Caco-2 (cell line): ENCODE data around the gene SF3A2. TPM values are rescaled to one million over a fixed set of nuclear protein-coding genes. Genes with fewer than 3 reads are reported as not detected.

Source experiments
- BruUV-seq: library from RNA; stranded (reverse); fragments of 400-500 nt; replicated peaks from 2 replicates; lab custom pipeline; 2021; lab: Mats Ljungman, UMichigan
- CTCF ChIA-PET: fragments of 300-600 bp; sonication (Branson Sonifier 250); formaldehyde crosslinking; loops from one replicate; lab custom pipeline; 2022; ENCODE audit warnings: antibody characterized with exemption; lab: Charles Lee
- POLR2A ChIA-PET: fragments of 300-600 bp; sonication (Branson Sonifier 250); formaldehyde crosslinking; loops from one replicate; lab custom pipeline; 2022; ENCODE audit warnings: antibody characterized with exemption; lab: Charles Lee
- DNase-seq, 2 experiments: peaks; one replicate each; pipeline versions ENCODE4 v3.0.0 to v3.0.0-alpha.2; 2020 to 2022
- H3K27me3 ChIP-seq: replicated peaks from 2 replicates; pipeline ENCODE4 v1.6.0; 2011; ENCODE audit warnings: low read length; ENCODE audit not compliant: control insufficient read depth, insufficient read depth
- H3K36me3 ChIP-seq: 2 replicates; pipeline ENCODE4 v1.5.1; 2011; ENCODE audit warnings: low read length; ENCODE audit not compliant: control insufficient read depth, insufficient read depth
- H3K4me1 ChIP-seq: fragments of 250-450 bp; sonication (Bioruptor Pico); 2 replicates; pipeline ENCODE4 v1.5.1; 2020; ENCODE audit warnings: mild to moderate bottlenecking
- H3K4me3 ChIP-seq: 2 replicates; pipeline ENCODE4 v1.5.1; 2011; ENCODE audit warnings: low read depth, mild to moderate bottlenecking, control low read depth, low read length
- H3K9me3 ChIP-seq: fragments of 250-450 bp; sonication (Bioruptor Pico); 2 replicates; pipeline ENCODE4 v1.5.1; 2020; ENCODE audit warnings: mild to moderate bottlenecking, moderate library complexity
- H3K27ac Mint-ChIP-seq: one replicate; pipeline ENCODE4 v1.8.0; 2022; ENCODE audit warnings: mixed read lengths; ENCODE audit not compliant: unreplicated experiment
- H3K27me3 Mint-ChIP-seq: one replicate; pipeline ENCODE4 v1.8.0; 2022; ENCODE audit warnings: mixed read lengths; ENCODE audit not compliant: insufficient read depth, unreplicated experiment
- H3K36me3 Mint-ChIP-seq: one replicate; pipeline ENCODE4 v1.8.0; 2022; ENCODE audit warnings: mild to moderate bottlenecking, mixed read lengths; ENCODE audit not compliant: insufficient read depth, unreplicated experiment
- H3K4me1 Mint-ChIP-seq: one replicate; pipeline ENCODE4 v1.8.0; 2022; ENCODE audit warnings: low read depth, mixed read lengths; ENCODE audit not compliant: unreplicated experiment
- H3K4me3 Mint-ChIP-seq: one replicate; pipeline ENCODE4 v1.8.0; 2022; ENCODE audit warnings: mild to moderate bottlenecking, moderate library complexity, mixed read lengths; ENCODE audit not compliant: unreplicated experiment
- H3K9me3 Mint-ChIP-seq: one replicate; pipeline ENCODE4 v1.8.0; 2022; ENCODE audit warnings: mixed read lengths; ENCODE audit not compliant: unreplicated experiment
- CTCF ChIP-seq, 2 experiments: fragments of 200-600 bp in 1 of 2; IDR thresholded peaks; 1 replicate in 1 of 2; 2 replicates in 1 of 2; pipeline versions ENCODE4 v1.5.1 to v1.8.0; 2011 to 2022; ENCODE audit warnings: antibody characterized with exemption in 1 of 2, control low read depth in 1 of 2, inconsistent platforms in 1 of 2, low read depth in 1 of 2, low read length in 1 of 2, mild to moderate bottlenecking in 1 of 2, moderate library complexity in 1 of 2; ENCODE audit not compliant: insufficient read depth in 1 of 2, severe bottlenecking in 1 of 2, unreplicated experiment in 1 of 2
- intact Hi-C: fragments of 100-400 bp; cut with micrococcal nuclease; formaldehyde crosslinking; loops from one replicate; pipeline ENCODE4 v1.10.0; 2022; ENCODE audit not compliant: unreplicated experiment
- total RNA-seq: library from RNA; stranded (reverse); gene quantifications from 2 replicates; pipeline ENCODE4 v1.2.3, GENCODE V29; 2022

Gene SF3A2
- total RNA-seq, 1 experiment from 2014 or later: 129 TPM

- Mint-ChIP-seq H3K9me3 (no peaks in the 10 kb centered on the region), H3K27ac (no peak overlapping the region), H3K4me3 (no peak overlapping the region), H3K4me1 (no peaks in the 10 kb centered on the region), H3K36me3 (peaks cover 41% of the 10 kb centered on the region), H3K27me3 (no peaks in the 10 kb centered on the region)
- Histone ChIP-seq H3K27me3 (no peaks in the 10 kb centered on the region), H3K36me3 (no peaks in the 10 kb centered on the region; the same call in none of the 2 replicates), H3K4me1 (peaks cover under 1% of the 10 kb centered on the region; the same call in 1 of the 2 replicates), H3K4me3 (no peak overlapping the region), H3K9me3 (no peaks in the 10 kb centered on the region)
- ChIA-PET POLR2A (no interaction called here), CTCF (no interaction called here)
- no peak for TF ChIP-seq CTCF (IDR thresholded peaks at IDR 0.05; ENCODE audit: insufficient read depth in 1 of 2, low read depth in 1 of 2, low read length in 1 of 2, severe bottlenecking in 1 of 2, unreplicated experiment in 1 of 2)
- BruUV-seq: no TSS peak
- intact Hi-C loops: no loop called here
- no peak for DNase-seq
Observed at GRCh38 chr19:2191456-2192310, 44.9 kb upstream of the SF3A2 start.

- Histone ChIP-seq H3K4me1 (no peaks in the 10 kb centered on the region), H3K9me3 (no peaks in the 10 kb centered on the region), H3K27me3 (no peaks in the 10 kb centered on the region), H3K36me3 (no peaks in the 10 kb centered on the region; the same call in none of the 2 replicates), H3K4me3 (no peak overlapping the region)
- no peak overlapping the region for H3K27ac Mint-ChIP-seq
- no peaks in the 10 kb centered on the region for H3K4me1 Mint-ChIP-seq
- no peak for DNase-seq
- no peak for TF ChIP-seq CTCF (IDR thresholded peaks at IDR 0.05; ENCODE audit: insufficient read depth in 1 of 2, low read depth in 1 of 2, low read length in 1 of 2, severe bottlenecking in 1 of 2, unreplicated experiment in 1 of 2)
- CTCF ChIA-PET: no interaction called here
- no peaks in the 10 kb centered on the region for H3K27me3 Mint-ChIP-seq
- peaks cover 45% of the 10 kb centered on the region for H3K36me3 Mint-ChIP-seq
- no TSS peak for BruUV-seq
- POLR2A ChIA-PET: no interaction called here
- no peak overlapping the region for H3K4me3 Mint-ChIP-seq
- H3K9me3 Mint-ChIP-seq: no peaks in the 10 kb centered on the region
- intact Hi-C loops: no loop called here
Observed at GRCh38 chr19:2192862-2193261, 43.8 kb upstream of the SF3A2 start.

- H3K27me3 Mint-ChIP-seq: no peaks in the 10 kb centered on the region
- Histone ChIP-seq H3K36me3 (no peaks in the 10 kb centered on the region; the same call in none of the 2 replicates), H3K4me1 (no peaks in the 10 kb centered on the region), H3K4me3 (no peak overlapping the region), H3K9me3 (no peaks in the 10 kb centered on the region), H3K27me3 (no peaks in the 10 kb centered on the region)
- H3K36me3 Mint-ChIP-seq: peaks cover 48% of the 10 kb centered on the region
- H3K27ac Mint-ChIP-seq: no peak overlapping the region
- no peak for TF ChIP-seq CTCF (IDR thresholded peaks at IDR 0.05; ENCODE audit: insufficient read depth in 1 of 2, low read depth in 1 of 2, low read length in 1 of 2, severe bottlenecking in 1 of 2, unreplicated experiment in 1 of 2)
- no peak overlapping the region for H3K4me3 Mint-ChIP-seq
- no peaks in the 10 kb centered on the region for H3K9me3 Mint-ChIP-seq
- ChIA-PET POLR2A (no interaction called here), CTCF (no interaction called here)
- H3K4me1 Mint-ChIP-seq: no peaks in the 10 kb centered on the region
- BruUV-seq: no TSS peak
- DNase-seq: no peak
- intact Hi-C loops: no loop called here
Observed at GRCh38 chr19:2193807-2194206, 42.8 kb upstream of the SF3A2 start.
